PC-3 (cell line): ENCODE measurements around the gene FUCA2. TPM values are rescaled to one million over a fixed set of nuclear protein-coding genes. Genes with fewer than 3 reads are reported as not detected.

Experiments used
- ATAC-seq: fragments of 200-7000 bp; cut with Tn5 transposase; 2 replicates; pipeline ENCODE4 v1.9.1; 2020; ENCODE audit warnings: mild to moderate bottlenecking, moderate library complexity
- BruUV-seq: library from RNA; stranded (reverse); fragments of 400-500 nt; replicated peaks from 2 replicates; lab custom pipeline; 2021; lab: Mats Ljungman, UMichigan
- CTCF ChIA-PET: fragments of 300-600 bp; sonication (Branson Sonifier 250); formaldehyde crosslinking; loops from one replicate; lab custom pipeline; 2022; ENCODE audit warnings: antibody characterized with exemption; lab: Charles Lee
- POLR2A ChIA-PET: fragments of 300-600 bp; sonication (Branson Sonifier 250); formaldehyde crosslinking; loops from one replicate; lab custom pipeline; 2022; ENCODE audit warnings: antibody characterized with exemption; ENCODE audit not compliant: unreplicated experiment; lab: Charles Lee
- DNase-seq: peaks from one replicate; pipeline ENCODE4 v3.0.0-alpha.2; 2015
- H2AFZ ChIP-seq: fragments of 300-600 bp; sonication (generic); 2 replicates; pipeline ENCODE4 v1.6.0; 2016; ENCODE audit warnings: antibody characterized with exemption, low read length
- H3F3A ChIP-seq: fragments of 300-600 bp; sonication (generic); one replicate; pipeline ENCODE4 v1.6.0; 2017; ENCODE audit warnings: antibody characterized with exemption, low read length, control low read depth, mild to moderate bottlenecking; ENCODE audit not compliant: unreplicated experiment
- H3K27ac ChIP-seq: fragments of 300-600 bp; sonication (generic); 2 replicates; pipeline ENCODE4 v1.5.1; 2016; ENCODE audit warnings: mild to moderate bottlenecking, low read length
- H3K27me3 ChIP-seq: fragments of 300-600 bp; sonication (generic); 2 replicates; pipeline ENCODE4 v1.6.1; 2016; ENCODE audit warnings: low read length, mixed read lengths
- H3K36me3 ChIP-seq: fragments of 300-600 bp; sonication (generic); 2 replicates; pipeline ENCODE4 v1.6.1; 2016; ENCODE audit warnings: low read depth, mixed run types, low read length, mixed read lengths
- H3K4me1 ChIP-seq: fragments of 300-600 bp; sonication (generic); 2 replicates; pipeline ENCODE4 v1.5.1; 2016; ENCODE audit warnings: low read length; ENCODE audit not compliant: insufficient read depth
- H3K4me2 ChIP-seq: fragments of 300-600 bp; sonication (generic); 2 replicates; pipeline ENCODE4 v1.6.0; 2016; ENCODE audit warnings: low read length
- H3K4me3 ChIP-seq: fragments of 300-600 bp; sonication (generic); 2 replicates; pipeline ENCODE4 v1.5.1; 2016; ENCODE audit warnings: mild to moderate bottlenecking, low read length, mixed read lengths
- H3K79me2 ChIP-seq: fragments of 300-600 bp; sonication (generic); 2 replicates; pipeline ENCODE4 v1.6.1; 2017; ENCODE audit warnings: low read length, mixed read lengths
- H3K9ac ChIP-seq: fragments of 300-600 bp; sonication (generic); 2 replicates; pipeline ENCODE4 v1.6.0; 2016; ENCODE audit warnings: mild to moderate bottlenecking, low read length
- H3K9me2 ChIP-seq: fragments of 300-600 bp; sonication (generic); replicated peaks from 2 replicates; pipeline ENCODE4 v1.6.1; 2016; ENCODE audit warnings: mixed run types, low read length, mixed read lengths
- H3K9me3 ChIP-seq: fragments of 300-600 bp; sonication (generic); 2 replicates; pipeline ENCODE4 v1.6.1; 2016; ENCODE audit warnings: low read length, mixed read lengths
- H4K20me1 ChIP-seq: fragments of 300-600 bp; sonication (generic); 2 replicates; pipeline ENCODE4 v1.6.1; 2016; ENCODE audit warnings: low read length, mixed read lengths
- CTCF ChIP-seq: fragments of 300-600 bp; sonication (generic); conservative IDR thresholded peaks from 2 replicates; pipeline ENCODE4 v1.5.1; 2017; ENCODE audit warnings: antibody characterized with exemption, low read depth, mild to moderate bottlenecking, low read length
- EZH2 ChIP-seq: fragments of 300-600 bp; sonication (generic); IDR thresholded peaks from one replicate; pipeline ENCODE4 v1.6.1; 2017; ENCODE audit warnings: antibody characterized with exemption, mild to moderate bottlenecking, low read length; ENCODE audit not compliant: unreplicated experiment
- EZH2phosphoT487 ChIP-seq: fragments of 300-600 bp; sonication (generic); IDR thresholded peaks from 2 replicates; pipeline ENCODE4 v1.6.1; 2018; ENCODE audit warnings: mild to moderate bottlenecking, antibody characterized with exemption, low read length, borderline replicate concordance
- intact Hi-C: fragments of 100-400 bp; cut with micrococcal nuclease; formaldehyde crosslinking; loops from 2 replicates; pipeline ENCODE4 v1.9.0; 2023
- total RNA-seq: library from RNA; depleted of rRNA; stranded (reverse); fragments of >200 nt; gene quantifications from 2 replicates; pipeline ENCODE4 v1.2.3, GENCODE V29; 2014

FUCA2 gene
- total RNA-seq, 1 experiment from 2014 or later, result 52.8 TPM

- Histone ChIP-seq H3K4me2 (no peak overlapping the region), H3K27ac (no peak overlapping the region), H3K9me3 (no peaks in the 10 kb centered on the region), H3K27me3 (no peaks in the 10 kb centered on the region), H3K4me1 (no peaks in the 10 kb centered on the region), H3K4me3 (no peak overlapping the region), H4K20me1 (no peaks in the 10 kb centered on the region), H3F3A (no peaks in the 10 kb centered on the region), H3K79me2 (no peaks in the 10 kb centered on the region), H2AFZ (no peak overlapping the region), H3K36me3 (peaks cover 19% of the 10 kb centered on the region; the same call in 1 of the 2 replicates), H3K9me2 (no peaks in the 10 kb centered on the region), H3K9ac (no peak overlapping the region)
- BruUV-seq, result no TSS peak
- ATAC-seq (no peak), DNase-seq (no peak)
- CTCF ChIA-PET, result no interaction called here
- POLR2A ChIA-PET, result no interaction called here
- TF ChIP-seq EZH2 (no peak), CTCF (no peak), EZH2phosphoT487 (no peak)
- intact Hi-C loops, result no loop called here
These were observed 13.1 kb downstream of the FUCA2 start for GRCh38 chr6:143498428-143498827.

- Histone ChIP-seq H3K36me3 (peaks cover 19% of the 10 kb centered on the region; the same call in 1 of the 2 replicates), H3K79me2 (no peaks in the 10 kb centered on the region), H3K4me2 (no peak overlapping the region), H3K9me3 (no peaks in the 10 kb centered on the region), H3K27ac (no peak overlapping the region), H3F3A (no peaks in the 10 kb centered on the region), H3K9me2 (no peaks in the 10 kb centered on the region), H3K9ac (no peak overlapping the region), H3K4me1 (no peaks in the 10 kb centered on the region), H3K4me3 (no peak overlapping the region), H4K20me1 (no peaks in the 10 kb centered on the region), H2AFZ (no peak overlapping the region), H3K27me3 (no peaks in the 10 kb centered on the region)
- TF ChIP-seq EZH2, result no peak
- no peak for TF ChIP-seq CTCF
- no peak for TF ChIP-seq EZH2phosphoT487
- DNase-seq (no peak), ATAC-seq (no peak)
- intact Hi-C loops, result no loop called here
- BruUV-seq, result no TSS peak
- POLR2A ChIA-PET, result no interaction called here
- CTCF ChIA-PET, result no interaction called here
These were observed 14.5 kb downstream of the FUCA2 start for GRCh38 chr6:143496974-143497373.

- no peak for DNase-seq
- no TSS peak for BruUV-seq
- intact Hi-C loops, result no loop called here
These were observed 20.7 kb downstream of the FUCA2 start for GRCh38 chr6:143490775-143491174.

More at GRCh38 chr6:143490775-143491174, 20.7 kb downstream of the FUCA2 start:
- no peak overlapping the region for H3K9ac ChIP-seq
- ChIA-PET CTCF (interaction anchor here (0.6 kb wide), 2 partner anchors 523 to 1144 kb away, joined by 3 read pairs; no protein-coding TSS in a partner anchor), POLR2A (no interaction called here)
- H3K4me3 ChIP-seq, result no peak overlapping the region
- H3K9me2 ChIP-seq, result no peaks in the 10 kb centered on the region
- no peaks in the 10 kb centered on the region for H3K79me2 ChIP-seq
- H3K4me1 ChIP-seq, result no peaks in the 10 kb centered on the region
- H3K9me3 ChIP-seq, result no peaks in the 10 kb centered on the region
- no peak for ATAC-seq
- H4K20me1 ChIP-seq, result no peaks in the 10 kb centered on the region
- H3K36me3 ChIP-seq, result peaks cover 5% of the 10 kb centered on the region; the same call in 1 of the 2 replicates
- H3K27me3 ChIP-seq, result no peaks in the 10 kb centered on the region
- H3K4me2 ChIP-seq, result no peak overlapping the region
- H2AFZ ChIP-seq, result no peak overlapping the region
- no peak overlapping the region for H3K27ac ChIP-seq
- TF ChIP-seq EZH2phosphoT487, result no peak
- TF ChIP-seq CTCF, result no peak
- no peak for TF ChIP-seq EZH2
- H3F3A ChIP-seq, result no peaks in the 10 kb centered on the region
